ENCODE measurements around the gene PRAMEF33.
A peak's percentile ranks its signal among the peaks of the same experiment; 100 is the strongest.
"Not testable (repeated sequence)": the region's sequence is repeated elsewhere in the genome, so short reads cannot be mapped to it uniquely, and the experiment has no call there.

PRAMEF33 gene

GRCh38 chr1:13303239-13303638, at the start of gene PRAMEF33:
Gene PRAMEF33, plus strand, starts transcription at chr1:13303539. Its CDS starts 2,416 bp downstream, at chr1:13305955.
- not testable (repeated sequence) for DNase-seq

- DNase-seq = not testable (repeated sequence)
These were observed 49.4 kb upstream of the PRAMEF33 start, which contains the start of gene PRAMEF5 for GRCh38 chr1:13253898-13254297. Gene PRAMEF5, plus strand, starts transcription at chr1:13254198. Its CDS starts 5,071 bp downstream, at chr1:13259269.

GRCh38 chr1:13265124-13265523, 38.2 kb upstream of the PRAMEF33 start:
- not testable (repeated sequence) for DNase-seq

GRCh38 chr1:13277016-13277415, 26.3 kb upstream of the PRAMEF33 start:
- DNase-seq = not testable (repeated sequence)

- not testable (repeated sequence) for DNase-seq
These were observed 23.7 kb upstream of the PRAMEF33 start for GRCh38 chr1:13279617-13280016.

- DNase-seq = not testable (repeated sequence)
These were observed 18.3 kb upstream of the PRAMEF33 start, which contains the start of gene PRAMEF8 for GRCh38 chr1:13285037-13285436. Gene PRAMEF8, minus strand, starts transcription at chr1:13285137. Its CDS starts 1,046 bp downstream, at chr1:13284091.

- not testable (repeated sequence) for DNase-seq
These were observed 14.3 kb upstream of the PRAMEF33 start for GRCh38 chr1:13289030-13289429.

- DNase-seq = not testable (repeated sequence)
These were observed 6.0 kb upstream of the PRAMEF33 start for GRCh38 chr1:13297216-13297931.

- DNase-seq = not testable (repeated sequence)
These were observed 4.6 kb upstream of the PRAMEF33 start for GRCh38 chr1:13298699-13299098.

- not testable (repeated sequence) for DNase-seq
These were observed 1.1 kb upstream of the PRAMEF33 start for GRCh38 chr1:13302197-13302596.

- not testable (repeated sequence) for DNase-seq
These were observed 11.9 kb downstream of the PRAMEF33 start, which contains the start of gene PRAMEF15 for GRCh38 chr1:13315281-13315680. Gene PRAMEF15, plus strand, starts transcription at chr1:13315581. Its CDS starts 2,827 bp downstream, at chr1:13318408.

- DNase-seq = not testable (repeated sequence)
These were observed 39.2 kb downstream of the PRAMEF33 start for GRCh38 chr1:13342496-13342895.

- not testable (repeated sequence) for DNase-seq
These were observed 43.7 kb downstream of the PRAMEF33 start, which contains the start of gene PRAMEF14 for GRCh38 chr1:13347034-13347433. Gene PRAMEF14, minus strand, starts transcription at chr1:13347134. Its CDS starts 1,820 bp downstream, at chr1:13345314.

- DNase-seq = not testable (repeated sequence)
These were observed 50.1 kb downstream of the PRAMEF33 start for GRCh38 chr1:13353476-13353875.

GRCh38 chr1:13354475-13354874, 51.1 kb downstream of the PRAMEF33 start:
- DNase-seq = not testable (repeated sequence)

GRCh38 chr1:13356774-13357173, 53.4 kb downstream of the PRAMEF33 start:
- DNase-seq = peak; percentile 43

All from midbrain (tissue), 1 donor.